Caco-2 (cell line): Measurements from ENCODE around the gene MYT1. TPM values are rescaled to one million over a fixed set of nuclear protein-coding genes. Genes with fewer than 3 reads are reported as not detected.
"Not testable (repeated sequence)": the region's sequence is repeated elsewhere in the genome, so short reads cannot be mapped to it uniquely, and the experiment has no call there.

Experiments used
- BruUV-seq: library from RNA; stranded (reverse); fragments of 400-500 nt; replicated peaks from 2 replicates; lab custom pipeline; 2021; lab: Mats Ljungman, UMichigan
- CTCF ChIA-PET: fragments of 300-600 bp; sonication (Branson Sonifier 250); formaldehyde crosslinking; loops from one replicate; lab custom pipeline; 2022; ENCODE audit warnings: antibody characterized with exemption; lab: Charles Lee
- POLR2A ChIA-PET: fragments of 300-600 bp; sonication (Branson Sonifier 250); formaldehyde crosslinking; loops from one replicate; lab custom pipeline; 2022; ENCODE audit warnings: antibody characterized with exemption; lab: Charles Lee
- DNase-seq, 2 experiments: peaks; one replicate each; pipeline versions ENCODE4 v3.0.0 to v3.0.0-alpha.2; 2020 to 2022
- H3K27me3 ChIP-seq: replicated peaks from 2 replicates; pipeline ENCODE4 v1.6.0; 2011; ENCODE audit warnings: low read length; ENCODE audit not compliant: control insufficient read depth, insufficient read depth
- H3K36me3 ChIP-seq: 2 replicates; pipeline ENCODE4 v1.5.1; 2011; ENCODE audit warnings: low read length; ENCODE audit not compliant: control insufficient read depth, insufficient read depth
- H3K4me1 ChIP-seq: fragments of 250-450 bp; sonication (Bioruptor Pico); 2 replicates; pipeline ENCODE4 v1.5.1; 2020; ENCODE audit warnings: mild to moderate bottlenecking
- H3K4me3 ChIP-seq: 2 replicates; pipeline ENCODE4 v1.5.1; 2011; ENCODE audit warnings: low read depth, mild to moderate bottlenecking, control low read depth, low read length
- H3K9me3 ChIP-seq: fragments of 250-450 bp; sonication (Bioruptor Pico); 2 replicates; pipeline ENCODE4 v1.5.1; 2020; ENCODE audit warnings: mild to moderate bottlenecking, moderate library complexity
- H3K27ac Mint-ChIP-seq: one replicate; pipeline ENCODE4 v1.8.0; 2022; ENCODE audit warnings: mixed read lengths; ENCODE audit not compliant: unreplicated experiment
- H3K27me3 Mint-ChIP-seq: one replicate; pipeline ENCODE4 v1.8.0; 2022; ENCODE audit warnings: mixed read lengths; ENCODE audit not compliant: insufficient read depth, unreplicated experiment
- H3K36me3 Mint-ChIP-seq: one replicate; pipeline ENCODE4 v1.8.0; 2022; ENCODE audit warnings: mild to moderate bottlenecking, mixed read lengths; ENCODE audit not compliant: insufficient read depth, unreplicated experiment
- H3K4me1 Mint-ChIP-seq: one replicate; pipeline ENCODE4 v1.8.0; 2022; ENCODE audit warnings: low read depth, mixed read lengths; ENCODE audit not compliant: unreplicated experiment
- H3K4me3 Mint-ChIP-seq: one replicate; pipeline ENCODE4 v1.8.0; 2022; ENCODE audit warnings: mild to moderate bottlenecking, moderate library complexity, mixed read lengths; ENCODE audit not compliant: unreplicated experiment
- H3K9me3 Mint-ChIP-seq: one replicate; pipeline ENCODE4 v1.8.0; 2022; ENCODE audit warnings: mixed read lengths; ENCODE audit not compliant: unreplicated experiment
- CTCF ChIP-seq, 2 experiments: fragments of 200-600 bp in 1 of 2; IDR thresholded peaks; 1 replicate in 1 of 2; 2 replicates in 1 of 2; pipeline versions ENCODE4 v1.5.1 to v1.8.0; 2011 to 2022; ENCODE audit warnings: antibody characterized with exemption in 1 of 2, control low read depth in 1 of 2, inconsistent platforms in 1 of 2, low read depth in 1 of 2, low read length in 1 of 2, mild to moderate bottlenecking in 1 of 2, moderate library complexity in 1 of 2; ENCODE audit not compliant: insufficient read depth in 1 of 2, severe bottlenecking in 1 of 2, unreplicated experiment in 1 of 2
- intact Hi-C: fragments of 100-400 bp; cut with micrococcal nuclease; formaldehyde crosslinking; loops from one replicate; pipeline ENCODE4 v1.10.0; 2022; ENCODE audit not compliant: unreplicated experiment
- total RNA-seq: library from RNA; stranded (reverse); gene quantifications from 2 replicates; pipeline ENCODE4 v1.2.3, GENCODE V29; 2022

Gene MYT1
- total RNA-seq, 1 experiment from 2014 or later, result 0.25 TPM

- intact Hi-C loops, result no loop called here
Observed at GRCh38 chr20:64131406-64131805, 32.8 kb upstream of the MYT1 start.

GRCh38 chr20:64133951-64134407, 30.3 kb upstream of the MYT1 start:
- Mint-ChIP-seq H3K27ac (no peak overlapping the region), H3K4me3 (no peak overlapping the region), H3K36me3 (no peaks in the 10 kb centered on the region), H3K4me1 (no peaks in the 10 kb centered on the region), H3K9me3 (no peaks in the 10 kb centered on the region), H3K27me3 (peaks cover 13% of the 10 kb centered on the region)
- TF ChIP-seq CTCF (IDR thresholded peaks at IDR 0.05; ENCODE audit: insufficient read depth in 1 of 2, low read depth in 1 of 2, low read length in 1 of 2, severe bottlenecking in 1 of 2, unreplicated experiment in 1 of 2), result peak; percentile 37 to 67
- BruUV-seq, result no TSS peak
- DNase-seq, result peak in 1 of 2 experiments; percentile 58
- H3K4me1 ChIP-seq, result no peaks in the 10 kb centered on the region
- H3K9me3 ChIP-seq, result no peaks in the 10 kb centered on the region; the same call in 1 of the 2 replicates
- intact Hi-C loops, result no loop called here
- ChIA-PET POLR2A (interaction anchor here (0.6 kb wide), 1 partner anchor 108 kb away, joined by 3 read pairs; no protein-coding TSS in a partner anchor), CTCF (interaction anchor here (0.6 kb wide), 1 partner anchor 10 kb away, joined by 3 read pairs; no protein-coding TSS in a partner anchor)
- no peaks in the 10 kb centered on the region for H3K36me3 ChIP-seq
- 0 out of 2 replicates have a peak, but pooled peaks cover 1% of the 10 kb centered on the region for H3K27me3 ChIP-seq
- no peak overlapping the region for H3K4me3 ChIP-seq

More at GRCh38 chr20:64131406-64131805, 32.8 kb upstream of the MYT1 start:
- Mint-ChIP-seq H3K36me3 (no peaks in the 10 kb centered on the region), H3K4me3 (no peak overlapping the region), H3K9me3 (no peaks in the 10 kb centered on the region), H3K4me1 (no peaks in the 10 kb centered on the region), H3K27me3 (peaks cover 15% of the 10 kb centered on the region), H3K27ac (no peak overlapping the region)
- peak in 1 of 2 experiments; percentile 56 for DNase-seq
- peak; percentile 46 to 57 for TF ChIP-seq CTCF (IDR thresholded peaks at IDR 0.05; ENCODE audit: insufficient read depth in 1 of 2, low read depth in 1 of 2, low read length in 1 of 2, severe bottlenecking in 1 of 2, unreplicated experiment in 1 of 2)
- H3K36me3 ChIP-seq, result no peaks in the 10 kb centered on the region
- H3K27me3 ChIP-seq, result 0 out of 2 replicates have a peak, but pooled peaks cover 1% of the 10 kb centered on the region
- peaks cover 9% of the 10 kb centered on the region for H3K9me3 ChIP-seq
- no peaks in the 10 kb centered on the region for H3K4me1 ChIP-seq
- ChIA-PET POLR2A (no interaction called here), CTCF (interaction anchor here (0.5 to 1.0 kb wide), 2 partner anchors 93 to 141 kb away, joined by 3 to 5 read pairs; no protein-coding TSS in a partner anchor)
- no TSS peak for BruUV-seq
- H3K4me3 ChIP-seq, result no peak overlapping the region

- H3K9me3 Mint-ChIP-seq, H3K4me3 Mint-ChIP-seq, H3K27ac Mint-ChIP-seq, CTCF ChIA-PET, BruUV-seq, H3K36me3 ChIP-seq, H3K9me3 ChIP-seq, POLR2A ChIA-PET, intact Hi-C loops, H3K27me3 ChIP-seq, H3K4me3 ChIP-seq, H3K4me1 Mint-ChIP-seq, H3K4me1 ChIP-seq, H3K36me3 Mint-ChIP-seq: not testable (repeated sequence)
- DNase-seq, result peak in 1 of 2 experiments; percentile 29
- H3K27me3 Mint-ChIP-seq, result peaks cover 10% of the 10 kb centered on the region
Observed at GRCh38 chr20:64134744-64135143, 29.5 kb upstream of the MYT1 start.
